HCT116 (cell line): ENCODE results near the gene RBM26.

Source experiments
- EGR1 ChIP-seq: IDR thresholded peaks from 2 replicates; pipeline ENCODE4 v1.6.1; 2012; ENCODE audit warnings: low read depth
- EZH2 ChIP-seq: fragments of 200-600 bp; sonication (generic); IDR thresholded peaks from 2 replicates; pipeline ENCODE4 v1.6.1; 2017; ENCODE audit warnings: antibody characterized with exemption, mixed run types
- FOSL1 ChIP-seq: IDR thresholded peaks from 2 replicates; pipeline ENCODE4 v1.6.1; 2012; ENCODE audit warnings: low read depth
- JUND ChIP-seq: IDR thresholded peaks from 2 replicates; pipeline ENCODE4 v1.6.1; 2012
- MAX ChIP-seq: IDR thresholded peaks from 2 replicates; pipeline ENCODE4 v1.6.1; 2012
- POLR2A ChIP-seq: IDR thresholded peaks from 2 replicates; pipeline ENCODE4 v1.7.0; 2011; ENCODE audit warnings: borderline replicate concordance; ENCODE audit not compliant: insufficient read depth, insufficient read length; ENCODE audit errors: extremely low read depth
- POLR2AphosphoS5 ChIP-seq: IDR thresholded peaks from 2 replicates; pipeline ENCODE4 v1.6.1; 2011; ENCODE audit warnings: mild to moderate bottlenecking, low read depth, low read length, moderate library complexity
- REST ChIP-seq: IDR thresholded peaks from 2 replicates; pipeline ENCODE4 v1.6.1; 2012; ENCODE audit warnings: low read depth
- SIN3A ChIP-seq: IDR thresholded peaks from 2 replicates; pipeline ENCODE4 v1.6.1; 2012; ENCODE audit warnings: low read depth
- SP1 ChIP-seq: IDR thresholded peaks from 2 replicates; pipeline ENCODE4 v1.6.1; 2012; ENCODE audit warnings: low read depth
- YY1 ChIP-seq: IDR thresholded peaks from 2 replicates; pipeline ENCODE4 v1.6.1; 2011; ENCODE audit warnings: low read length, low read depth, moderate library complexity, mild to moderate bottlenecking; ENCODE audit not compliant: insufficient replicate concordance; ENCODE audit errors: extremely low read depth
- ZNF274 ChIP-seq: fragments of 200-500 bp; sonication (Bioruptor generic); IDR thresholded peaks from 2 replicates; pipeline ENCODE4 v1.6.1; 2014; ENCODE audit warnings: mild to moderate bottlenecking, low read depth, low read length, inconsistent platforms
- TF ChIP-seq, protein P1 (sequence below), 3 experiments: fragments of 200-600 bp in 1 of 3; sonication (generic) in 1 of 3; IDR thresholded peaks in 2 of 3; conservative IDR thresholded peaks in 1 of 3; 2 replicates each; pipeline ENCODE4 v1.5.1; 2012 to 2017; ENCODE audit warnings: low read depth in 2 of 3, low read length in 2 of 3, antibody characterized with exemption in 1 of 3, borderline replicate concordance in 1 of 3, control low read depth in 1 of 3, mild to moderate bottlenecking in 1 of 3, mixed read lengths in 1 of 3, mixed run types in 1 of 3, moderate library complexity in 1 of 3; ENCODE audit not compliant: insufficient read depth in 1 of 3

GRCh38 chr13:79451500-79451962, 45.5 kb upstream of the RBM26 start:
- TF ChIP-seq ZNF274 (no peak), EGR1 (no peak), POLR2A (no peak), FOSL1 (no peak), YY1 (no peak), POLR2AphosphoS5 (no peak), REST (no peak), JUND (no peak), SP1 (no peak), MAX (no peak), SIN3A (no peak), EZH2 (no peak)
- TF ChIP-seq, protein P1, sequence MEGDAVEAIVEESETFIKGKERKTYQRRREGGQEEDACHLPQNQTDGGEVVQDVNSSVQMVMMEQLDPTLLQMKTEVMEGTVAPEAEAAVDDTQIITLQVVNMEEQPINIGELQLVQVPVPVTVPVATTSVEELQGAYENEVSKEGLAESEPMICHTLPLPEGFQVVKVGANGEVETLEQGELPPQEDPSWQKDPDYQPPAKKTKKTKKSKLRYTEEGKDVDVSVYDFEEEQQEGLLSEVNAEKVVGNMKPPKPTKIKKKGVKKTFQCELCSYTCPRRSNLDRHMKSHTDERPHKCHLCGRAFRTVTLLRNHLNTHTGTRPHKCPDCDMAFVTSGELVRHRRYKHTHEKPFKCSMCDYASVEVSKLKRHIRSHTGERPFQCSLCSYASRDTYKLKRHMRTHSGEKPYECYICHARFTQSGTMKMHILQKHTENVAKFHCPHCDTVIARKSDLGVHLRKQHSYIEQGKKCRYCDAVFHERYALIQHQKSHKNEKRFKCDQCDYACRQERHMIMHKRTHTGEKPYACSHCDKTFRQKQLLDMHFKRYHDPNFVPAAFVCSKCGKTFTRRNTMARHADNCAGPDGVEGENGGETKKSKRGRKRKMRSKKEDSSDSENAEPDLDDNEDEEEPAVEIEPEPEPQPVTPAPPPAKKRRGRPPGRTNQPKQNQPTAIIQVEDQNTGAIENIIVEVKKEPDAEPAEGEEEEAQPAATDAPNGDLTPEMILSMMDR (IDR thresholded peaks at IDR 0.05 in 2 of 3, conservative IDR thresholded peaks at IDR 0.05 in 1 of 3; ENCODE audit: borderline replicate concordance in 1 of 3, insufficient read depth in 1 of 3, low read depth in 2 of 3, low read length in 2 of 3), result no peak
